Measurements from ENCODE around the gene TNIK. TPM values are rescaled to one million over a fixed set of nuclear protein-coding genes. Genes with fewer than 3 reads are reported as not detected.

Gene TNIK
- total and polyA plus RNA-seq, 10 of the 15 experiments (the other 5 are each of a cell fraction or from before 2014, with no cell fraction given) = 13.9 to 74.3 (median 48.2) TPM

DNA sequence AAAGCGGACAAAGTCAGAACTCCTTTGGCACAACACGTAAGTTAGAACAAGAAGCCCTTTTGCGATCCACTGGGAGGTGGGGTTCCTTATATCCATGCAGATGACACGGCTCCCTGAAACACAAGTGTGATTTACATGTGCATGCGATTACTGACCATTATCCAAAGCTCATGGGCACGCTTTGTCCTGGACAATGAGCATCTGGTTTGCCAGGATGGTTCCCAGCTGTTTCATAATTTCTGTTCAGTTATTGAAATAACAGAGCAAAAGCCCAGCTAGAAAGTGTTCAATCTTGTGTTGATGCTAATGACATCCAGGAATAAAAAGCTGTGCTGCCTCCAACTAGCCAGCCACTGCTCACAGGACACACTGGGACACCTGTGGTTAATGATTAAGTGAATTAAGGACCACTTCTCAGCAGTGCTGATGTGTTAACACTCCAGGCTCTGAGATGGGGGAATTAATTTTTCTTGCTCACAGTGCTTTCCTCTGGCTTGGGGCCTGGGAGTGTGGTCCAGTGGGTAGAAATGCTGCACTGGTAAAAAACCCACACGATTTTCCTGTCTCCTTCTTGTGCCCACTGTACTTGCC, 310.6 kb downstream of the TNIK start:
- no peak for DNase-seq (ENCODE audit: low read depth, low spot score)
- Histone ChIP-seq H3K79me2 (ENCODE audit: control insufficient read depth, insufficient read depth, low read length) (no peaks in the 10 kb centered on the region), H3K27ac (ENCODE audit: control insufficient read depth, insufficient read depth) (no peak overlapping the region), H4K20me1 (ENCODE audit: control insufficient read depth, insufficient read depth) (no peaks in the 10 kb centered on the region), H3K9ac (ENCODE audit: control insufficient read depth, insufficient read depth, low read length) (no peak overlapping the region), H3K4me3 (no peak overlapping the region), H3K36me3 (ENCODE audit: control insufficient read depth in 2 of 2, insufficient read depth in 2 of 2, low read length in 1 of 2) (peaks cover 8 to 61% of the 10 kb centered on the region in 2 experiments), H2AFZ (ENCODE audit: control insufficient read depth, low read depth, low read length) (no peak overlapping the region), H3K4me2 (ENCODE audit: control insufficient read depth, insufficient read depth) (no peak overlapping the region), H3K9me3 (replicated peaks; ENCODE audit: control insufficient read depth, insufficient read depth, low read length) (no peaks in the 10 kb centered on the region), H3K27me3 (replicated peaks in 1 of 2; ENCODE audit: control insufficient read depth in 2 of 2, insufficient read depth in 2 of 2, low read length in 1 of 2) (no peaks in the 10 kb centered on the region), H3K4me1 (ENCODE audit: control insufficient read depth, insufficient read depth, low read length) (no peaks in the 10 kb centered on the region)
- POLR2A ChIA-PET = no interaction called here
- in situ Hi-C loops (cut with MboI) = no loop called here
- CTCF ChIA-PET = interaction anchor here (1.9 kb wide), 1 partner anchor 417 kb away, joined by 9 read pairs; no protein-coding TSS in a partner anchor
- no peak for ATAC-seq
- no TSS peak for BruUV-seq (replicated peaks)
- WGBS (ENCODE audit: insufficient coverage, insufficient replicate concordance, low lambda C conversion rate, missing lambda C conversion rate) = 97% methylated on average over 7 of the region's 7 CpGs
- intact Hi-C loops (cut with micrococcal nuclease; ENCODE audit: unreplicated experiment) = no loop called here
- TF ChIP-seq TCF7 (IDR thresholded peaks at IDR 0.05; ENCODE audit: borderline replicate concordance) (no peak), CHD2 (IDR thresholded peaks at IDR 0.05; ENCODE audit: borderline replicate concordance, low read depth, low read length) (no peak), JUNB (IDR thresholded peaks at IDR 0.05) (no peak), TBL1XR1 (IDR thresholded peaks at IDR 0.05; ENCODE audit: low read depth, low read length) (no peak), POLR2A (IDR thresholded peaks at IDR 0.05; ENCODE audit: low read depth, low read length) (no peak)
- TF ChIP-seq, protein P1, sequence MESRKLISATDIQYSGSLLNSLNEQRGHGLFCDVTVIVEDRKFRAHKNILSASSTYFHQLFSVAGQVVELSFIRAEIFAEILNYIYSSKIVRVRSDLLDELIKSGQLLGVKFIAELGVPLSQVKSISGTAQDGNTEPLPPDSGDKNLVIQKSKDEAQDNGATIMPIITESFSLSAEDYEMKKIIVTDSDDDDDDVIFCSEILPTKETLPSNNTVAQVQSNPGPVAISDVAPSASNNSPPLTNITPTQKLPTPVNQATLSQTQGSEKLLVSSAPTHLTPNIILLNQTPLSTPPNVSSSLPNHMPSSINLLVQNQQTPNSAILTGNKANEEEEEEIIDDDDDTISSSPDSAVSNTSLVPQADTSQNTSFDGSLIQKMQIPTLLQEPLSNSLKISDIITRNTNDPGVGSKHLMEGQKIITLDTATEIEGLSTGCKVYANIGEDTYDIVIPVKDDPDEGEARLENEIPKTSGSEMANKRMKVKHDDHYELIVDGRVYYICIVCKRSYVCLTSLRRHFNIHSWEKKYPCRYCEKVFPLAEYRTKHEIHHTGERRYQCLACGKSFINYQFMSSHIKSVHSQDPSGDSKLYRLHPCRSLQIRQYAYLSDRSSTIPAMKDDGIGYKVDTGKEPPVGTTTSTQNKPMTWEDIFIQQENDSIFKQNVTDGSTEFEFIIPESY (IDR thresholded peaks at IDR 0.05) = no peak
- TF ChIP-seq, protein P2, sequence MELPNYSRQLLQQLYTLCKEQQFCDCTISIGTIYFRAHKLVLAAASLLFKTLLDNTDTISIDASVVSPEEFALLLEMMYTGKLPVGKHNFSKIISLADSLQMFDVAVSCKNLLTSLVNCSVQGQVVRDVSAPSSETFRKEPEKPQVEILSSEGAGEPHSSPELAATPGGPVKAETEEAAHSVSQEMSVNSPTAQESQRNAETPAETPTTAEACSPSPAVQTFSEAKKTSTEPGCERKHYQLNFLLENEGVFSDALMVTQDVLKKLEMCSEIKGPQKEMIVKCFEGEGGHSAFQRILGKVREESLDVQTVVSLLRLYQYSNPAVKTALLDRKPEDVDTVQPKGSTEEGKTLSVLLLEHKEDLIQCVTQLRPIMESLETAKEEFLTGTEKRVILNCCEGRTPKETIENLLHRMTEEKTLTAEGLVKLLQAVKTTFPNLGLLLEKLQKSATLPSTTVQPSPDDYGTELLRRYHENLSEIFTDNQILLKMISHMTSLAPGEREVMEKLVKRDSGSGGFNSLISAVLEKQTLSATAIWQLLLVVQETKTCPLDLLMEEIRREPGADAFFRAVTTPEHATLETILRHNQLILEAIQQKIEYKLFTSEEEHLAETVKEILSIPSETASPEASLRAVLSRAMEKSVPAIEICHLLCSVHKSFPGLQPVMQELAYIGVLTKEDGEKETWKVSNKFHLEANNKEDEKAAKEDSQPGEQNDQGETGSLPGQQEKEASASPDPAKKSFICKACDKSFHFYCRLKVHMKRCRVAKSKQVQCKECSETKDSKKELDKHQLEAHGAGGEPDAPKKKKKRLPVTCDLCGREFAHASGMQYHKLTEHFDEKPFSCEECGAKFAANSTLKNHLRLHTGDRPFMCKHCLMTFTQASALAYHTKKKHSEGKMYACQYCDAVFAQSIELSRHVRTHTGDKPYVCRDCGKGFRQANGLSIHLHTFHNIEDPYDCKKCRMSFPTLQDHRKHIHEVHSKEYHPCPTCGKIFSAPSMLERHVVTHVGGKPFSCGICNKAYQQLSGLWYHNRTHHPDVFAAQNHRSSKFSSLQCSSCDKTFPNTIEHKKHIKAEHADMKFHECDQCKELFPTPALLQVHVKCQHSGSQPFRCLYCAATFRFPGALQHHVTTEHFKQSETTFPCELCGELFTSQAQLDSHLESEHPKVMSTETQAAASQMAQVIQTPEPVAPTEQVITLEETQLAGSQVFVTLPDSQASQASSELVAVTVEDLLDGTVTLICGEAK (IDR thresholded peaks at IDR 0.05; ENCODE audit: borderline replicate concordance) = no peak
- TF ChIP-seq, protein P3, sequence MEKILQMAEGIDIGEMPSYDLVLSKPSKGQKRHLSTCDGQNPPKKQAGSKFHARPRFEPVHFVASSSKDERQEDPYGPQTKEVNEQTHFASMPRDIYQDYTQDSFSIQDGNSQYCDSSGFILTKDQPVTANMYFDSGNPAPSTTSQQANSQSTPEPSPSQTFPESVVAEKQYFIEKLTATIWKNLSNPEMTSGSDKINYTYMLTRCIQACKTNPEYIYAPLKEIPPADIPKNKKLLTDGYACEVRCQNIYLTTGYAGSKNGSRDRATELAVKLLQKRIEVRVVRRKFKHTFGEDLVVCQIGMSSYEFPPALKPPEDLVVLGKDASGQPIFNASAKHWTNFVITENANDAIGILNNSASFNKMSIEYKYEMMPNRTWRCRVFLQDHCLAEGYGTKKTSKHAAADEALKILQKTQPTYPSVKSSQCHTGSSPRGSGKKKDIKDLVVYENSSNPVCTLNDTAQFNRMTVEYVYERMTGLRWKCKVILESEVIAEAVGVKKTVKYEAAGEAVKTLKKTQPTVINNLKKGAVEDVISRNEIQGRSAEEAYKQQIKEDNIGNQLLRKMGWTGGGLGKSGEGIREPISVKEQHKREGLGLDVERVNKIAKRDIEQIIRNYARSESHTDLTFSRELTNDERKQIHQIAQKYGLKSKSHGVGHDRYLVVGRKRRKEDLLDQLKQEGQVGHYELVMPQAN (conservative IDR thresholded peaks at IDR 0.05) = no peak
- SMC1A ChIA-PET (ENCODE audit: uncharacterized antibody, unreplicated experiment) = no interaction called here
- RAD21 ChIA-PET (ENCODE audit: unreplicated experiment) = no interaction called here
- no peak for FAIRE-seq

Measured in GM12878 (cell line).